COLO668 (cell line): ENCODE data around the gene FAM222A.
A peak's percentile ranks its signal among the peaks of the same experiment; 100 is the strongest.

Experiments used
- DNase-seq: peaks from one replicate; lab custom pipeline; 2025; ENCODE audit not compliant: unreplicated experiment; lab: John Stamatoyannopoulos, UW

FAM222A gene

DNA sequence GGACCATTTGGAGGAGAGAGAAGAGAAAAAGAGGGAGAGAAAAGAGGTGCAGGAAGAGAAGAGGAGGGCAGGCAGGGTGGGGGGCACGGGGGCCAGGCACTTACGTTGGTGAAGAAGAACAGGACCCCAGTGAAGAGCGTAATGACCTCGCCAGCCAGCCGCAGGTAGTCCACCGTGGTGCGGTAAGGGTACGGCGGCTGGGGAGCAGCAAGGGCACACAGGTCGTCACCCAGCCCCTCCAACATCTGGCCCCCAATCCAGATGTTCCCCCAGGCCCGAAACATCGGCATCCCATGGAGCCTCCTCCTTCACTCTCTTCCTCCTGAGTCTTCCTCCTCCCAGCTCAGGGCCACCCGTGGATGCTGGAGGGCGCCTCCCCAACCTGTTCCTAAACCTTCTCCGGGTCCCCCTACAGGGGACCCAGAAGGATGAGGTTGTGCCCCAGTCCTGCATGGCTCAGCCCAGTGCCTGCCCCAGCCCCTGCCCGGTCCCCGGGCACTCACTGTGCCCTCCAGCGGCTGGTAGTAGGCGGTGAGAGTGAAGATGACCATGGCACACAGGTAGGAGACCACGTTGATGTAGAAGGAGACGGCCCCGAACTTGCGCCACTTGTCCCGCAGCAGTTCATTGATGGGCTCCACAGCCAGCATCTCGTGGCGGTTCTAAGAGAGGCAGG is 80.3 kb downstream of the FAM222A start:
- DNase-seq = no peak

- DNase-seq = no peak
Observed at GRCh38 chr12:109795023-109795422, 81.4 kb downstream of the FAM222A start.

DNA sequence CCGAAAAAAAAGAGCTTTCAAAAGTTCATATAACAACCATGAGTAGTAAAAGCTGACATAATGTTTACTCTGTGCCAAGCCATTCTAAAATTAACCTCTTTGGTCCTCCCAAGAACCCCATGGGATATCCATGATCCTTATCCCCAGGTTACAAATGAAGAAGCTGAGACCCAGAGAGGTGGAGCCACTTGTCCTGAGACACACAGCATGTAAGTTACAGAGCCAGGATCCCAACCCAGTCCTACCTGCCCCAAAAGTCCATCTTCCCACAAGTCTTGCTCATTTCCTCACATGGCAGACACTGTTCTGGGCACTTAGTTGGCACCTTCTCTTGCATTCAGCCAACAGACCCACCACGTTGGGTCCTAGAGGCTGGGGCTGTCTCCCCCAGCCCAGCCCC is 82.4 kb downstream of the FAM222A start:
- no peak for DNase-seq

DNA sequence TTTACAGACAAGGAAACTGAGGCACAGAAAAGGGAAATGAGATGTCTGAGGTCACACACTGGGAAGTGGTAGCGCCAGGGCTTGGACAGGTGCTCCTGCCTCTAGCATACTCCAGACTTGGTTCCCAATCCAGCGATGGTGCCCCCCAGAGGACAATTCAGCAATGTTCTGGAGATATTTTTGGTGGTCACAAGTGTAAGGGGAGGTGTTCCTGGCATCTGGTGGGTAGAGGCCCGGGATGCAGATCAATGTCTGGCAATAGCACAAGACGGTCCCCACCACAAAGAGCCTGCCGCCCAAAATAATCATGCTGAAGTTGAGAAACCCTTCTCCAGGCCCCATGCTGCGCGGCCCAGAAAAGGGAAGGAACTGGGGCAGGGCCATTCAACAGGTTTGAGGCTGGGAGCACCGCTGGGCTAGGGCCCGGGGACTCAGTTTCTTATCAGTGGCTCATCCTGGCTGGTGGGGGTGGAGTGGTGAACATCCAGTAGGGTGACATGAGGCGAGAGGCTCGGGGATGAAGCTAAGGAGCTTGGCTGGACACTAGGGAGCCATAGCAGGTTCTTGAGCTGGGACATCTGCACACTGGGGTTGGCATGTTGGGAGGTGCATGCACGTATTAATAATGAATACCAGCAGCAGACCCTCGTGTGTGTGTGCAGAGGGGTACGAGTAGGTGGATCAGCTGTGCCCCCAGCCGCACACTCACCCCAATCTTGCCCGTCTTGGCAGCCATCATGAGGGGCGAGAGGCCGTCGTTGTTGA is 84.5 kb downstream of the FAM222A start:
- peak; percentile 38 for DNase-seq

GRCh38 chr12:109798691-109799090 is 85.1 kb downstream of the FAM222A start:
- no peak for DNase-seq

- DNase-seq = no peak
Observed at GRCh38 chr12:109800536-109800935, 86.9 kb downstream of the FAM222A start.

DNA sequence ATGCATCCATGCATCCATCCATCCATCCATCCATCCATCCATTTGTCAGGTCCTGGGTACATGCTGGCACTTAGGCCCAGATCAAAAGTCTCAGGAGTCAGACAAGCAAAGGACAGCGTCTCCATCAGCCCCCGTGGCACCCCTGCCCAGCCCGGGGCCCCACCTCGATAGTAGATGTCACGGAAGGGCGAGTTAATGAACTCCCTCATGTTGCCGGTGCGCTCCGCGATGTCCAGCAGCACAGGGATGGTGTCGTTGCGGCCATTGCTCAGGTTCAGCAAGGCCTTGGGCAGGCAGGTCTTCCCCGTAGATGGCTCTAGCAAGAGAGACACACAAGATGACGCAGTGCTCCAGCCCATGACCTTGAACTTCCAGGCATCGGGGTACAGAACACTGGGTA is 89.2 kb downstream of the FAM222A start:
- DNase-seq = no peak

DNA sequence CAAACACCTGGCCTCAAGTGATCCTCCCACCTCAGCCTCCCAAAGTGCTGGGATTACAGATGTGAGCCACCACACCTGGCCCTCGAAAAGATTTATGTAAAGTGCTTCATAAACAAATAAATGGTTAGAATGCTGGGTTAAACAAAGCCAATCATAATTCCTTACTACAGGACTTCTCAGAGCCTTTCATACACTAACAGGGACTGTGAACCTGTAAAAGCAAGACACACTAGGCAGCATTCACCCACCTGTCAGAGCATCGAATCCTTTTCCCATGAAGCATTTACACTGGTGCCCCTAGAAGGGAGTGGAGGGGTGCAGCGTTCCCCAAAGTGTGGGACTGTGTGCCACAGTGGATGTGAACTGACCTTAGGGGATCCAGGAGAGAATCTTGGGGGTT is 90.1 kb downstream of the FAM222A start:
- no peak for DNase-seq

DNA sequence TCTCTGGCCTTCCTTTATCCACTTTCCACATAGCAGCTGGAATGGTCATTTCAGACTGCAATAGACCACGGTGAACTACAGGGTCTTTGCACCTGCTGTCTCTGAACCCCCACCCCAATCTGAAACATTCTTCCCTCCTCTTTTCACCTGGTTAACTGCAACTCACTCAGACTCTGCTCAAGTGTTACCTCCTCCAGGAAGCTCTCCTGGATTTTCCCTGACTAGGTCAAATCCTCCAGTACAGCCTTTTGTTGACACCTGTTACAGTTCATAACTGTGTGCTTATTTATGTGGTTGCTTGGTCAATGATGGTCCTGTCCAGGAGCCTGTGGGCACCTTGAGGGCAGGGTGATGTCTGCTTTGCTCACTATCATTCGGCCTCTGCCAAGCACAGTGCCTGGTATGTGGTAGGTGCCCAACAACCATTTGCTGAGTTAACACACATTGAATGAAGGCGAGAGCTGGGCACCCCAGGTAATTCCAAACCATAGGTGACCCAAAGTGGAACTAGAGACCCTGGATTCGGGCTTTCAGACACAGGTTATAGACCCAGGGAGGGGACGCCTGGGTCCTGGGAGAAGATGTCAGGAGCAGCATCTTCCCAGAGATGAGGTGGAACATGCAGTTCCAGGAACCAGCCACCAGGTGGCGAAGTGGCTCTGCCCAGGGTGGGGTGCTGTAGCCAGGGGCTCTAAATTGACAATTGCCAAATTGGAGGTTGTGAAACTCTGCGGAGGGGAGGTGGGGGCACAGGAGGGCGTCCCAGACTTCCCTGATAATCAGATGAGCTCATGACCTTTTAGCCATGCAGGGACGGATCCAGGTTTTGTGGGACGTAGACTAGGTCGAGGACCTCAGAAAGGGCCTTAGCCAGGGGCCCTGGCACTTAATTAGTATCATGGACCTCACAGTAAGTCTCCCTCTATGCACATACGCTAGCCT is 91.5 kb downstream of the FAM222A start:
- peak; percentile 54 for DNase-seq

- no peak for DNase-seq
Observed at GRCh38 chr12:109807954-109808643, 94.5 kb downstream of the FAM222A start.

- DNase-seq = no peak
Observed at GRCh38 chr12:109808876-109809646, 95.4 kb downstream of the FAM222A start.

DNA sequence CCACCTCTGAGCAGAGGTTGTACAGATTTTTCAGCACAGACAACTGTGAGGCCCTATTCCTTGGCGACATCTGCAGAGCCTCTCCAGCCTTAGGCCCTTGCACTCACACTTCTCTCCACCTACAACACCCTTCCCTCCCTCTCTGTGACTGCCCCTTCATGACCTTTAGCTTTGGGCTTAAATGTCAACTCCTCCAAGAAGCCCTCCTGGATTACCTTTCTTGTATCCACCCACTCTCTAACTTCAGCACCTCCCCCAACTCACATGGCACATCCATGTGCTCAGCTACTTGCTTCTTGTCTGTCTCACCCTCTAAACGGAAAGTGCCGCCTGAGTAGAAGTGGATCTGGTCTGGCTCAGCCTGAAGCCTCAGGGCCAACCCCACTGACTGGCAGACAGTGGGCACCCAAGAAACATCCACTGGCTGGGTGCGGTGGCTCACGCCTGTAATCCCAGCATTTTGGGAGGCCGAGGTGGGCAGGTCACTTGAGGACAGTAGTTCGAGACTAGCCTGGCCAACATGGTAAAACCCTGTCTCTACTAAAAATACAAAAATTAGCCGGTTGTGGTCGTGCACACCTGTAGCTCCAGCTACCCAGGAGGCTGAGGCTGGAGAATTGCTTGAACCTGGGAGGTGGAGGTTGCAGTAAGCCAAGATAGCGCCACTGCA is 97.5 kb downstream of the FAM222A start:
- no peak for DNase-seq

DNA sequence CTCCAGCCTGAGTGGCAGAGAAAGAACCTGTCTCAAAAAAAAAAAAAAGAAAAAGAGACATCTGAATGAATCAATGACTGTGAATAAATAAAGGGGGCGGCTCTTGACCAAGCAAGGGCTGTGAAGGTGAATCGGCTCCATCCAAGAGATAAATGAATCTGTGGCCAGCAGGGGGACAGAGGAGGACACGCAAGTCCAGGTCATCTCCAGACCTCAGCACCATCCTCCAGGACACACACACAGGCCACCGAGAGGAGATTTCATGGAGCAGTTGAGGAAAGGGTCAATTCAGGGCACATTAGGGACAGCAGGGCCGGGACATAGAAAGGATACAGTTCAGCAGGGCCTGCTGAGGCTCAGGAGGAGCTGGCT is 98.0 kb downstream of the FAM222A start:
- DNase-seq = no peak

DNA sequence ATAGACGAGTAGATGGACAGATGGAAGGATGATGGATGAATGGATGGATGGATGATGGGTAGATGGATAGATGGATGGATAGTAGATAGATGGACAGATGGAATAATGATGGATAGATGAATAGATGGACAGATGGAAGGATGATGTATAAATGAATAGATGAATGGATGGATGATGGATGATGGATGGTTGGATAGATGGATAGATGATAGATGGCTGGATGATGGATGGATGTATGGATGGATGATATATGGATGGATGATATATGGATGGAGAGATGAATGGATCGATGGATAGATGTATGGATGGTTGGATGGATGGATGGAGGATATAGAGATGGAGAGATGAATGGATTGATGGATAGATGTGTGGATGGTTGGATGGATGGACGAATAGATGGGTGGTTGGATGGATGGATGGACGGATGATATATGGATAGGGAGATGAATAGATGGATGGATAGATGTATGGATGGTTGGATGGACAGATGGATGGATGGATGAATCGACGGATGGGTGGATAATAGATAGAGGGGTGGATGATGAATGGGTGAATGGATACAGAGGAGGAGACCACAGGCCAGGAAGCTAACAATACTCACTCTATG is 100.3 kb downstream of the FAM222A start:
- DNase-seq = no peak

- no peak for DNase-seq
Observed at GRCh38 chr12:109814600-109815150, 101.0 kb downstream of the FAM222A start.

GRCh38 chr12:109815225-109815624 is 101.6 kb downstream of the FAM222A start:
- DNase-seq = no peak

GRCh38 chr12:109815757-109816617 is 102.4 kb downstream of the FAM222A start:
- no peak for DNase-seq

DNA sequence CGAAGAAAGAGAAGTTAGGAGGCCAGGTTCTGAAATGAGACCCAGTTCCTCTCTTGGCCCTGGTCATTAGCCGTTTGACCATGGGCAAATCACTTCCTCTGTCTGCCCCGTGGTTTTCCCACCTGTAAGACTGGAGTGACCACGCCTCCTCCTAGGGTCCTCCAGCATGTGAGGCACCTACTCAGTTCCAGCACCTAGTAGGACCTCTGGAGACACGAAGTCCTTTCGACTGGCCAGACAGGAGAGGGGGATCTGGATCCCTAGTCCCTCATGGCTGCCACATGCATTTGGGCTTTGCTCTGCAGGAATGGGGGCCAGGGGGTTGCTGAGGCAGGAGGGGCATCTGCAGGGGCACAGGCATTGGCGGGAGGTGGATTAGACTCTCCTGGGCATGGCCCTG is 103.2 kb downstream of the FAM222A start:
- no peak for DNase-seq
